IMR-90 (cell line): ENCODE measurements around the gene HEATR3. TPM values are rescaled to one million over a fixed set of nuclear protein-coding genes. Genes with fewer than 3 reads are reported as not detected.

Experiments used
- ATAC-seq: fragments of 200-7000 bp; cut with Tn5 transposase; 2 replicates; pipeline ENCODE4 v1.9.1; 2020; ENCODE audit warnings: low read depth, mild to moderate bottlenecking, moderate library complexity
- BruUV-seq: library from RNA; stranded (reverse); fragments of 400-500 nt; replicated peaks from 2 replicates; lab custom pipeline; 2021; lab: Mats Ljungman, UMichigan
- CTCF ChIA-PET: fragments of 300-600 bp; formaldehyde crosslinking; extraction: SDS; loops from one replicate; lab custom pipeline; 2021; ENCODE audit warnings: antibody characterized with exemption; lab: Yijun Ruan, JAX
- POLR2A ChIA-PET: fragments of 300-600 bp; sonication (Branson Sonifier 250); formaldehyde crosslinking; loops from one replicate; lab custom pipeline; 2022; ENCODE audit warnings: antibody characterized with exemption; ENCODE audit not compliant: unreplicated experiment; lab: Charles Lee
- DNase-seq: peaks from one replicate; pipeline ENCODE4 v3.0.0; 2013
- H2AFZ ChIP-seq: replicated peaks from 2 replicates; pipeline ENCODE3; 2013; ENCODE audit warnings: low read length, mild to moderate bottlenecking; ENCODE audit not compliant: poor library complexity
- H2AK5ac ChIP-seq: 2 replicates; pipeline ENCODE4 v1.6.1; 2013; ENCODE audit warnings: low read depth, low read length, inconsistent platforms
- H2AK9ac ChIP-seq: replicated peaks from 2 replicates; pipeline ENCODE3; 2013; ENCODE audit warnings: mild to moderate bottlenecking, low read depth, low read length, moderate library complexity; ENCODE audit not compliant: poor library complexity
- H2BK120ac ChIP-seq: 2 replicates; pipeline ENCODE4 v1.6.1; 2013; ENCODE audit warnings: low read depth, low read length, inconsistent platforms
- H2BK15ac ChIP-seq: 3 replicates; pipeline ENCODE4 v1.6.1; 2013; ENCODE audit warnings: low read depth, low read length, inconsistent platforms
- H2BK20ac ChIP-seq: 2 replicates; pipeline ENCODE4 v1.6.1; 2013; ENCODE audit warnings: low read depth, mild to moderate bottlenecking, inconsistent platforms, low read length, moderate library complexity
- H2BK5ac ChIP-seq: 2 replicates; pipeline ENCODE4 v1.6.1; 2013; ENCODE audit warnings: mild to moderate bottlenecking, low read depth, low read length, inconsistent platforms; ENCODE audit not compliant: poor library complexity, severe bottlenecking
- H3K14ac ChIP-seq: replicated peaks from 2 replicates; pipeline ENCODE4 v1.6.1; 2013; ENCODE audit warnings: low read depth, low read length, inconsistent platforms
- H3K18ac ChIP-seq: 2 replicates; pipeline ENCODE4 v1.6.1; 2013; ENCODE audit warnings: low read depth, low read length, control low read depth
- H3K23ac ChIP-seq: 2 replicates; pipeline ENCODE4 v1.6.1; 2013; ENCODE audit warnings: low read depth, low read length, inconsistent platforms
- H3K27ac ChIP-seq: 2 replicates; pipeline ENCODE4 v1.5.1; 2013; ENCODE audit warnings: mild to moderate bottlenecking, control low read depth, low read length; ENCODE audit not compliant: insufficient read depth
- H3K27me3 ChIP-seq: 2 replicates; pipeline ENCODE4 v1.6.1; 2013; ENCODE audit warnings: low read length; ENCODE audit not compliant: control insufficient read depth, insufficient read depth
- H3K36me3 ChIP-seq: 2 replicates; pipeline ENCODE4 v1.6.1; 2013; ENCODE audit warnings: low read length, mixed read lengths; ENCODE audit not compliant: control insufficient read depth, insufficient read depth
- H3K4ac ChIP-seq: 2 replicates; pipeline ENCODE4 v1.6.1; 2013; ENCODE audit warnings: low read depth, low read length, inconsistent platforms
- H3K4me1 ChIP-seq: 2 replicates; pipeline ENCODE4 v1.6.1; 2013; ENCODE audit warnings: low read length, mixed read lengths; ENCODE audit not compliant: control insufficient read depth, insufficient read depth
- H3K4me2 ChIP-seq: 2 replicates; pipeline ENCODE4 v1.6.1; 2013; ENCODE audit warnings: low read depth, mild to moderate bottlenecking, control low read depth, low read length, moderate library complexity
- H3K4me3 ChIP-seq: 2 replicates; pipeline ENCODE4 v1.5.1; 2013; ENCODE audit warnings: low read depth, mild to moderate bottlenecking, control low read depth, low read length, moderate library complexity; ENCODE audit not compliant: insufficient read depth
- H3K56ac ChIP-seq: 2 replicates; pipeline ENCODE4 v1.6.1; 2013; ENCODE audit warnings: low read length, inconsistent platforms; ENCODE audit not compliant: insufficient read depth; ENCODE audit errors: extremely low read depth
- H3K79me1 ChIP-seq, 2 experiments: 2 replicates each; pipeline ENCODE4 v1.6.1; 2013; ENCODE audit warnings: low read length in 2 of 2, inconsistent platforms in 1 of 2, low read depth in 1 of 2
- H3K9ac ChIP-seq: 2 replicates; pipeline ENCODE4 v1.6.1; 2013; ENCODE audit warnings: low read depth, low read length, control low read depth
- H3K9me1 ChIP-seq: 2 replicates; pipeline ENCODE4 v1.6.1; 2013; ENCODE audit warnings: low read length, inconsistent platforms; ENCODE audit not compliant: insufficient read depth
- H3K9me3 ChIP-seq: 2 replicates; pipeline ENCODE4 v1.6.1; 2013; ENCODE audit warnings: low read length; ENCODE audit not compliant: control insufficient read depth, insufficient read depth
- H4K20me1 ChIP-seq: 2 replicates; pipeline ENCODE4 v1.6.1; 2013; ENCODE audit warnings: low read length, inconsistent platforms; ENCODE audit not compliant: insufficient read depth
- H4K5ac ChIP-seq: 2 replicates; pipeline ENCODE4 v1.6.1; 2013; ENCODE audit warnings: mild to moderate bottlenecking, low read depth, low read length, control low read depth
- H4K8ac ChIP-seq, 2 experiments: 2 replicates each; pipeline ENCODE4 v1.6.1; 2013; ENCODE audit warnings: low read depth in 2 of 2, low read length in 2 of 2, control low read depth in 1 of 2, inconsistent platforms in 1 of 2
- H4K91ac ChIP-seq: 2 replicates; pipeline ENCODE4 v1.6.1; 2013; ENCODE audit warnings: low read depth, low read length, inconsistent platforms; ENCODE audit not compliant: insufficient read depth
- RFX5 ChIP-seq: IDR thresholded peaks from 2 replicates; pipeline ENCODE4 v1.8.0; 2012; ENCODE audit warnings: low read depth, mild to moderate bottlenecking, low read length, moderate library complexity
- WGBS, 2 experiments: methylation state at CpG; one replicate each; pipeline versions ENCODE4 v1.1.5 to v1.1.7; 2013; ENCODE audit warnings: missing lambda C conversion rate in 2 of 2; ENCODE audit not compliant: insufficient read length in 1 of 2; ENCODE audit errors: extremely low coverage in 2 of 2; 5-methylcytosine and 5-hydroxymethylcytosine counted together
- dilution Hi-C: fragments of 300-500 bp; cut with HindIII; formaldehyde crosslinking; loops from one replicate; pipeline ENCODE4 v1.14.3; 2018; ENCODE audit warnings: low sequenced_read_pairs; ENCODE audit not compliant: unreplicated experiment
- in situ Hi-C: fragments of 300-500 bp; cut with MboI; formaldehyde crosslinking; loops from 3 replicates; pipeline ENCODE4 v1.14.3; 2019; ENCODE audit warnings: low sequenced_read_pairs, inconsistent platforms, mixed read lengths
- intact Hi-C: fragments of 100-400 bp; cut with micrococcal nuclease; formaldehyde crosslinking; loops from 2 replicates; pipeline ENCODE4 v1.10.0; 2022
- polyA plus RNA-seq, 3 experiments: library from polyadenylated mRNA; depleted of rRNA; stranded (reverse); fragments of >200 nt; gene quantifications; 2 replicates each; pipeline ENCODE4 v1.2.3, GENCODE V29; 2012; ENCODE audit warnings: low replicate concordance in 1 of 3
- total RNA-seq: library from RNA; depleted of rRNA; stranded (reverse); fragments of >200 nt; gene quantifications from 2 replicates; pipeline ENCODE4 v1.2.3, GENCODE V29; 2012

HEATR3 gene
- total and polyA plus RNA-seq, 2 of the 4 experiments (the other 2 are of a cell fraction): 9.4 to 21.1 TPM

- BruUV-seq: no TSS peak
- no peak overlapping the region for H2BK20ac ChIP-seq
- no peak overlapping the region for H3K27ac ChIP-seq
- TF ChIP-seq RFX5: no peak
- no peak overlapping the region for H3K9ac ChIP-seq
- no peak overlapping the region for H3K18ac ChIP-seq
- H4K8ac ChIP-seq: no peak overlapping the region
- dilution Hi-C loops: no loop called here
- no peak overlapping the region for H3K23ac ChIP-seq
- no peak overlapping the region for H2BK15ac ChIP-seq
- no peaks in the 10 kb centered on the region for H3K4me1 ChIP-seq
- no peaks in the 10 kb centered on the region for H3K27me3 ChIP-seq
- DNase-seq (no peak), ATAC-seq (no peak)
- no peak overlapping the region for H3K56ac ChIP-seq
- H4K20me1 ChIP-seq: no peaks in the 10 kb centered on the region; the same call in 1 of the 2 replicates
- no peak overlapping the region for H4K5ac ChIP-seq
- no peak overlapping the region for H2AFZ ChIP-seq
- no peak overlapping the region for H3K4me2 ChIP-seq
- no peak overlapping the region for H2BK120ac ChIP-seq
- intact Hi-C loops: no loop called here
- CTCF ChIA-PET: no interaction called here
- POLR2A ChIA-PET: no interaction called here
- H3K9me3 ChIP-seq: no peaks in the 10 kb centered on the region
- no peak overlapping the region for H2AK5ac ChIP-seq
- H2BK5ac ChIP-seq: no peak overlapping the region
- peaks cover under 1% of the 10 kb centered on the region in 2 experiments; a peak in 2 of 4 replicates for H3K79me1 ChIP-seq
- 100% methylated on average over 2 of the region's 3 CpGs; no CpG with 5 or more reads in 1 of the 2 experiments for WGBS, 2 experiments
- no peak overlapping the region for H3K4me3 ChIP-seq
- H3K4ac ChIP-seq: no peak overlapping the region
- H2AK9ac ChIP-seq: no peak overlapping the region
- H4K91ac ChIP-seq: no peak overlapping the region
- H3K36me3 ChIP-seq: peaks cover 28% of the 10 kb centered on the region
- H3K9me1 ChIP-seq: no peaks in the 10 kb centered on the region
- no peak overlapping the region for H3K14ac ChIP-seq
- in situ Hi-C loops: loop anchor here (25.0 kb wide), 1 partner anchor 274 kb away; the partner anchor contains the start of gene BRD7
These were observed 22.5 kb downstream of the HEATR3 start for GRCh38 chr16:50088302-50088701.
